GM19328 (cell line): ENCODE measurements around the gene RMDN2.
A peak's percentile ranks its signal among the peaks of the same experiment; 100 is the strongest.

Experiments
- ATAC-seq: cut with Tn5 transposase; IDR thresholded peaks from one replicate; pipeline ENCODE4 v1.9.1; 2021; ENCODE audit warnings: mild to moderate bottlenecking, moderate library complexity; ENCODE audit not compliant: unreplicated experiment

The RMDN2 gene

GRCh38 chr2:38037757-38038621 lies 112.9 kb downstream of the RMDN2 start:
- peak; percentile 68 for ATAC-seq

- no peak for ATAC-seq
These were observed 113.6 kb downstream of the RMDN2 start for GRCh38 chr2:38038682-38039081.

- no peak for ATAC-seq
These were observed 114.2 kb downstream of the RMDN2 start for GRCh38 chr2:38039121-38039910.

GRCh38 chr2:38045811-38046210 lies 120.7 kb downstream of the RMDN2 start:
- no peak for ATAC-seq

GRCh38 chr2:38056216-38056615 lies 131.1 kb downstream of the RMDN2 start:
- ATAC-seq: no peak

GRCh38 chr2:38057651-38058410 lies 132.7 kb downstream of the RMDN2 start:
- no peak for ATAC-seq

GRCh38 chr2:38060236-38061018 lies 135.3 kb downstream of the RMDN2 start:
- ATAC-seq: no peak

- ATAC-seq: no peak
These were observed 139.9 kb downstream of the RMDN2 start for GRCh38 chr2:38064801-38065501.

GRCh38 chr2:38065502-38066135 lies 140.5 kb downstream of the RMDN2 start:
- no peak for ATAC-seq

- ATAC-seq: no peak
These were observed 141.5 kb downstream of the RMDN2 start for GRCh38 chr2:38066421-38067115.
